GM23338 (cell line): ENCODE measurements around the gene HYAL1. TPM values are rescaled to one million over a fixed set of nuclear protein-coding genes. Genes with fewer than 3 reads are reported as not detected.

ENCODE experiments used
- ATAC-seq: fragments of 200-7000 bp; cut with Tn5 transposase; 3 replicates; pipeline ENCODE4 v1.9.1; 2020
- DNase-seq: peaks from one replicate; pipeline ENCODE4 v3.0.0-alpha.2; 2015; ENCODE audit warnings: low spot score
- H2AFZ ChIP-seq: fragments of 200-600 bp; sonication (generic); 2 replicates; pipeline ENCODE4 v1.8.0; 2016; ENCODE audit warnings: antibody characterized with exemption, mild to moderate bottlenecking, moderate library complexity
- H3F3A ChIP-seq: fragments of 200-600 bp; sonication (generic); replicated peaks from 2 replicates; pipeline ENCODE4 v1.8.0; 2017; ENCODE audit warnings: antibody characterized with exemption, mixed run types, low read depth
- H3K27ac ChIP-seq: fragments of 200-600 bp; sonication (generic); 2 replicates; pipeline ENCODE4 v1.6.1; 2016; ENCODE audit warnings: low read depth
- H3K27me3 ChIP-seq: fragments of 200-600 bp; sonication (generic); 2 replicates; pipeline ENCODE4 v1.8.0; 2016; ENCODE audit warnings: mild to moderate bottlenecking, mixed run types, moderate library complexity; ENCODE audit not compliant: insufficient read depth
- H3K36me3 ChIP-seq: fragments of 200-600 bp; sonication (generic); 2 replicates; pipeline ENCODE4 v1.8.0; 2016; ENCODE audit warnings: mild to moderate bottlenecking; ENCODE audit not compliant: insufficient read depth
- H3K4me1 ChIP-seq: fragments of 200-600 bp; sonication (generic); 2 replicates; pipeline ENCODE4 v1.8.0; 2016; ENCODE audit warnings: mild to moderate bottlenecking, moderate library complexity; ENCODE audit not compliant: insufficient read depth
- H3K4me2 ChIP-seq: fragments of 200-600 bp; sonication (generic); 2 replicates; pipeline ENCODE4 v1.7.1; 2017; ENCODE audit warnings: mixed run types
- H3K4me3 ChIP-seq: fragments of 200-600 bp; sonication (generic); 2 replicates; pipeline ENCODE4 v1.6.1; 2016; ENCODE audit warnings: mixed run types
- H3K79me2 ChIP-seq: fragments of 200-600 bp; sonication (generic); replicated peaks from 2 replicates; pipeline ENCODE4 v1.8.0; 2017; ENCODE audit warnings: mild to moderate bottlenecking; ENCODE audit not compliant: insufficient read depth
- H3K9me2 ChIP-seq: fragments of 200-600 bp; sonication (generic); 2 replicates; pipeline ENCODE4 v1.8.0; 2017; ENCODE audit not compliant: insufficient read depth
- H4K20me1 ChIP-seq: fragments of 200-600 bp; sonication (generic); replicated peaks from 2 replicates; pipeline ENCODE4 v1.8.0; 2017; ENCODE audit warnings: mild to moderate bottlenecking; ENCODE audit not compliant: insufficient read depth
- H3K27ac Mint-ChIP-seq: 2 replicates; pipeline ENCODE4 v1.8.0; 2020; ENCODE audit warnings: inconsistent platforms, mild to moderate bottlenecking, moderate library complexity, mixed read lengths
- H3K27me3 Mint-ChIP-seq: 3 replicates; pipeline ENCODE4 v1.8.0; 2022; ENCODE audit warnings: low read depth, mild to moderate bottlenecking, moderate library complexity, mixed read lengths, inconsistent platforms; ENCODE audit not compliant: insufficient read depth, poor library complexity
- H3K36me3 Mint-ChIP-seq: 3 replicates; pipeline ENCODE4 v1.8.0; 2021; ENCODE audit warnings: low read depth, mild to moderate bottlenecking, inconsistent platforms, moderate library complexity, mixed read lengths
- H3K4me1 Mint-ChIP-seq: 3 replicates; pipeline ENCODE4 v1.8.0; 2020; ENCODE audit warnings: mild to moderate bottlenecking, inconsistent platforms, mixed read lengths
- H3K4me3 Mint-ChIP-seq: 3 replicates; pipeline ENCODE4 v1.8.0; 2021; ENCODE audit warnings: moderate library complexity, mild to moderate bottlenecking, inconsistent platforms, mixed read lengths
- H3K9me3 Mint-ChIP-seq: 3 replicates; pipeline ENCODE4 v1.8.0; 2020; ENCODE audit warnings: moderate library complexity, mild to moderate bottlenecking, inconsistent platforms, mixed read lengths
- CREB1 ChIP-seq: fragments of 250-450 bp; sonication (Bioruptor Pico); IDR thresholded peaks from 2 replicates; pipeline ENCODE4 v1.5.0; 2020; ENCODE audit warnings: low read depth, mild to moderate bottlenecking, moderate library complexity
- EZH2 ChIP-seq: fragments of 200-600 bp; sonication (generic); IDR thresholded peaks from one replicate; pipeline ENCODE4 v1.8.0; 2017; ENCODE audit warnings: antibody characterized with exemption, mild to moderate bottlenecking, low read depth; ENCODE audit not compliant: unreplicated experiment
- EZH2phosphoT487 ChIP-seq: fragments of 200-600 bp; sonication (generic); IDR thresholded peaks from one replicate; pipeline ENCODE4 v1.8.1; 2018; ENCODE audit warnings: antibody characterized with exemption; ENCODE audit not compliant: unreplicated experiment
- JUNB ChIP-seq: IDR thresholded peaks from one replicate; pipeline ENCODE4 v1.6.1; 2016; ENCODE audit warnings: antibody characterized with exemption; ENCODE audit not compliant: unreplicated experiment
- NANOG ChIP-seq: IDR thresholded peaks from 2 replicates; pipeline ENCODE4 v1.6.1; 2016; ENCODE audit warnings: antibody characterized with exemption, borderline replicate concordance
- POLR2AphosphoS5 ChIP-seq: IDR thresholded peaks from 2 replicates; pipeline ENCODE4 v1.6.1; 2016; ENCODE audit warnings: antibody characterized with exemption, low read depth
- REST ChIP-seq: IDR thresholded peaks from one replicate; pipeline ENCODE4 v1.6.1; 2018; ENCODE audit warnings: antibody characterized with exemption; ENCODE audit not compliant: unreplicated experiment
- STAT1 ChIP-seq: IDR thresholded peaks from one replicate; pipeline ENCODE4 v1.6.1; 2016; ENCODE audit warnings: antibody characterized with exemption; ENCODE audit not compliant: unreplicated experiment
- ZNF114 ChIP-seq: fragments of 250-450 bp; sonication (Bioruptor Pico); IDR thresholded peaks from 2 replicates; pipeline ENCODE4 v1.5.0; 2020; ENCODE audit warnings: mild to moderate bottlenecking, moderate library complexity
- ZNF331 ChIP-seq: fragments of 250-450 bp; sonication (Bioruptor Pico); IDR thresholded peaks from 2 replicates; pipeline ENCODE4 v1.5.0; 2020; ENCODE audit warnings: low read depth, mild to moderate bottlenecking, moderate library complexity
- polyA plus RNA-seq: library from polyadenylated mRNA; unstranded; fragments of >200 nt; fragmentation: Nextera tagmentation; extraction: Ambion mirVana; gene quantifications from 2 replicates; pipeline ENCODE4 v1.2.1, GENCODE V29; 2016
- total RNA-seq: library from RNA; depleted of rRNA; stranded (reverse); fragments of >200 nt; shearing (Covaris generic); gene quantifications from 2 replicates; pipeline ENCODE4 v1.2.3, GENCODE V29; 2014
- TF ChIP-seq, protein P1 (sequence below): IDR thresholded peaks from 2 replicates; pipeline ENCODE4 v1.6.1; 2016; ENCODE audit warnings: antibody characterized with exemption
- TF ChIP-seq, protein P2 (sequence below), 2 experiments: fragments of 200-600 bp in 1 of 2; sonication (generic) in 1 of 2; conservative IDR thresholded peaks; 2 replicates each; pipeline versions ENCODE4 v1.5.1 to v1.6.1; 2016 to 2017; ENCODE audit warnings: antibody characterized with exemption in 2 of 2, low read depth in 2 of 2, mild to moderate bottlenecking in 2 of 2, moderate library complexity in 1 of 2
- TF ChIP-seq, protein P3 (sequence below): fragments of 250-450 bp; sonication (Bioruptor Pico); IDR thresholded peaks from 2 replicates; pipeline ENCODE4 v1.5.0; 2020; ENCODE audit warnings: mild to moderate bottlenecking, moderate library complexity

HYAL1 gene
- total and polyA plus RNA-seq, 2 experiments from 2014 or later: 2.1 to 5.0 TPM

- Histone ChIP-seq H3F3A (0 out of 2 replicates have a peak, but pooled peaks cover 8% of the 10 kb centered on the region), H3K4me1 (peaks cover 3% of the 10 kb centered on the region; the same call in 1 of the 2 replicates), H3K27me3 (peaks cover 15% of the 10 kb centered on the region), H3K4me3 (peak overlapping the region; percentile 67), H3K4me2 (peak overlapping the region; percentile 99), H2AFZ (peak overlapping the region; percentile 98), H4K20me1 (no peaks in the 10 kb centered on the region; the same call in 1 of the 2 replicates), H3K27ac (no peak overlapping the region), H3K36me3 (no peaks in the 10 kb centered on the region), H3K9me2 (no peaks in the 10 kb centered on the region), H3K79me2 (no peaks in the 10 kb centered on the region)
- peak overlapping the region; percentile 93; the same call in 1 of the 2 replicates for H3K27ac Mint-ChIP-seq
- no peak for DNase-seq
- peak overlapping the region; percentile 95 for H3K4me3 Mint-ChIP-seq
- H3K36me3 Mint-ChIP-seq: peaks cover 12% of the 10 kb centered on the region
- TF ChIP-seq REST (no peak), ZNF331 (CRISPR knock-in tag) (no peak), JUNB (no peak), CREB1 (CRISPR knock-in tag) (no peak), STAT1 (no peak), NANOG (no peak), EZH2phosphoT487 (no peak), EZH2 (no peak), ZNF114 (CRISPR knock-in tag) (no peak), POLR2AphosphoS5 (no peak)
- TF ChIP-seq, protein P1, sequence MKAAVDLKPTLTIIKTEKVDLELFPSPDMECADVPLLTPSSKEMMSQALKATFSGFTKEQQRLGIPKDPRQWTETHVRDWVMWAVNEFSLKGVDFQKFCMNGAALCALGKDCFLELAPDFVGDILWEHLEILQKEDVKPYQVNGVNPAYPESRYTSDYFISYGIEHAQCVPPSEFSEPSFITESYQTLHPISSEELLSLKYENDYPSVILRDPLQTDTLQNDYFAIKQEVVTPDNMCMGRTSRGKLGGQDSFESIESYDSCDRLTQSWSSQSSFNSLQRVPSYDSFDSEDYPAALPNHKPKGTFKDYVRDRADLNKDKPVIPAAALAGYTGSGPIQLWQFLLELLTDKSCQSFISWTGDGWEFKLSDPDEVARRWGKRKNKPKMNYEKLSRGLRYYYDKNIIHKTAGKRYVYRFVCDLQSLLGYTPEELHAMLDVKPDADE: no peak
- TF ChIP-seq, protein P2, sequence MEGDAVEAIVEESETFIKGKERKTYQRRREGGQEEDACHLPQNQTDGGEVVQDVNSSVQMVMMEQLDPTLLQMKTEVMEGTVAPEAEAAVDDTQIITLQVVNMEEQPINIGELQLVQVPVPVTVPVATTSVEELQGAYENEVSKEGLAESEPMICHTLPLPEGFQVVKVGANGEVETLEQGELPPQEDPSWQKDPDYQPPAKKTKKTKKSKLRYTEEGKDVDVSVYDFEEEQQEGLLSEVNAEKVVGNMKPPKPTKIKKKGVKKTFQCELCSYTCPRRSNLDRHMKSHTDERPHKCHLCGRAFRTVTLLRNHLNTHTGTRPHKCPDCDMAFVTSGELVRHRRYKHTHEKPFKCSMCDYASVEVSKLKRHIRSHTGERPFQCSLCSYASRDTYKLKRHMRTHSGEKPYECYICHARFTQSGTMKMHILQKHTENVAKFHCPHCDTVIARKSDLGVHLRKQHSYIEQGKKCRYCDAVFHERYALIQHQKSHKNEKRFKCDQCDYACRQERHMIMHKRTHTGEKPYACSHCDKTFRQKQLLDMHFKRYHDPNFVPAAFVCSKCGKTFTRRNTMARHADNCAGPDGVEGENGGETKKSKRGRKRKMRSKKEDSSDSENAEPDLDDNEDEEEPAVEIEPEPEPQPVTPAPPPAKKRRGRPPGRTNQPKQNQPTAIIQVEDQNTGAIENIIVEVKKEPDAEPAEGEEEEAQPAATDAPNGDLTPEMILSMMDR (conservative IDR thresholded peaks at IDR 0.05; ENCODE audit: low read depth in 2 of 2): no peak
- TF ChIP-seq, protein P3, sequence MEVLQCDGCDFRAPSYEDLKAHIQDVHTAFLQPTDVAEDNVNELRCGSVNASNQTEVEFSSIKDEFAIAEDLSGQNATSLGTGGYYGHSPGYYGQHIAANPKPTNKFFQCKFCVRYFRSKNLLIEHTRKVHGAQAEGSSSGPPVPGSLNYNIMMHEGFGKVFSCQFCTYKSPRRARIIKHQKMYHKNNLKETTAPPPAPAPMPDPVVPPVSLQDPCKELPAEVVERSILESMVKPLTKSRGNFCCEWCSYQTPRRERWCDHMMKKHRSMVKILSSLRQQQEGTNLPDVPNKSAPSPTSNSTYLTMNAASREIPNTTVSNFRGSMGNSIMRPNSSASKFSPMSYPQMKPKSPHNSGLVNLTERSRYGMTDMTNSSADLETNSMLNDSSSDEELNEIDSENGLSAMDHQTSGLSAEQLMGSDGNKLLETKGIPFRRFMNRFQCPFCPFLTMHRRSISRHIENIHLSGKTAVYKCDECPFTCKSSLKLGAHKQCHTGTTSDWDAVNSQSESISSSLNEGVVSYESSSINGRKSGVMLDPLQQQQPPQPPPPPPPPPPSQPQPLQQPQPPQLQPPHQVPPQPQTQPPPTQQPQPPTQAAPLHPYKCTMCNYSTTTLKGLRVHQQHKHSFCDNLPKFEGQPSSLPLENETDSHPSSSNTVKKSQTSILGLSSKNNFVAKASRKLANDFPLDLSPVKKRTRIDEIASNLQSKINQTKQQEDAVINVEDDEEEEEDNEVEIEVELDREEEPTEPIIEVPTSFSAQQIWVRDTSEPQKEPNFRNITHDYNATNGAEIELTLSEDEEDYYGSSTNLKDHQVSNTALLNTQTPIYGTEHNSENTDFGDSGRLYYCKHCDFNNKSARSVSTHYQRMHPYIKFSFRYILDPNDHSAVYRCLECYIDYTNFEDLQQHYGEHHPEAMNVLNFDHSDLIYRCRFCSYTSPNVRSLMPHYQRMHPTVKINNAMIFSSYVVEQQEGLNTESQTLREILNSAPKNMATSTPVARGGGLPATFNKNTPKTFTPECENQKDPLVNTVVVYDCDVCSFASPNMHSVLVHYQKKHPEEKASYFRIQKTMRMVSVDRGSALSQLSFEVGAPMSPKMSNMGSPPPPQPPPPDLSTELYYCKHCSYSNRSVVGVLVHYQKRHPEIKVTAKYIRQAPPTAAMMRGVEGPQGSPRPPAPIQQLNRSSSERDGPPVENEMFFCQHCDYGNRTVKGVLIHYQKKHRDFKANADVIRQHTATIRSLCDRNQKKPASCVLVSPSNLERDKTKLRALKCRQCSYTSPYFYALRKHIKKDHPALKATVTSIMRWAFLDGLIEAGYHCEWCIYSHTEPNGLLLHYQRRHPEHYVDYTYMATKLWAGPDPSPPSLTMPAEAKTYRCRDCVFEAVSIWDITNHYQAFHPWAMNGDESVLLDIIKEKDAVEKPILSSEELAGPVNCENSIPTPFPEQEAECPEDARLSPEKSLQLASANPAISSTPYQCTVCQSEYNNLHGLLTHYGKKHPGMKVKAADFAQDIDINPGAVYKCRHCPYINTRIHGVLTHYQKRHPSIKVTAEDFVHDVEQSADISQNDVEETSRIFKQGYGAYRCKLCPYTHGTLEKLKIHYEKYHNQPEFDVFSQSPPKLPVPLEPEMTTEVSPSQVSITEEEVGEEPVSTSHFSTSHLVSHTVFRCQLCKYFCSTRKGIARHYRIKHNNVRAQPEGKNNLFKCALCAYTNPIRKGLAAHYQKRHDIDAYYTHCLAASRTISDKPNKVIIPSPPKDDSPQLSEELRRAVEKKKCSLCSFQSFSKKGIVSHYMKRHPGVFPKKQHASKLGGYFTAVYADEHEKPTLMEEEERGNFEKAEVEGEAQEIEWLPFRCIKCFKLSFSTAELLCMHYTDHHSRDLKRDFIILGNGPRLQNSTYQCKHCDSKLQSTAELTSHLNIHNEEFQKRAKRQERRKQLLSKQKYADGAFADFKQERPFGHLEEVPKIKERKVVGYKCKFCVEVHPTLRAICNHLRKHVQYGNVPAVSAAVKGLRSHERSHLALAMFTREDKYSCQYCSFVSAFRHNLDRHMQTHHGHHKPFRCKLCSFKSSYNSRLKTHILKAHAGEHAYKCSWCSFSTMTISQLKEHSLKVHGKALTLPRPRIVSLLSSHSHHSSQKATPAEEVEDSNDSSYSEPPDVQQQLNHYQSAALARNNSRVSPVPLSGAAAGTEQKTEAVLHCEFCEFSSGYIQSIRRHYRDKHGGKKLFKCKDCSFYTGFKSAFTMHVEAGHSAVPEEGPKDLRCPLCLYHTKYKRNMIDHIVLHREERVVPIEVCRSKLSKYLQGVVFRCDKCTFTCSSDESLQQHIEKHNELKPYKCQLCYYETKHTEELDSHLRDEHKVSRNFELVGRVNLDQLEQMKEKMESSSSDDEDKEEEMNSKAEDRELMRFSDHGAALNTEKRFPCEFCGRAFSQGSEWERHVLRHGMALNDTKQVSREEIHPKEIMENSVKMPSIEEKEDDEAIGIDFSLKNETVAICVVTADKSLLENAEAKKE (CRISPR knock-in tag): no peak
- peaks cover 16% of the 10 kb centered on the region for H3K4me1 Mint-ChIP-seq
- H3K9me3 Mint-ChIP-seq: no peaks in the 10 kb centered on the region
- peaks cover 18% of the 10 kb centered on the region for H3K27me3 Mint-ChIP-seq
- ATAC-seq: no peak; the same call in 2 of the 3 replicates
Measured at GRCh38 chr3:50350213-50350526, 46.8 kb upstream of the HYAL1 start.
